ENCODE measurements around the gene SGK1.
"Not testable (repeated sequence)": the region's sequence is repeated elsewhere in the genome, so short reads cannot be mapped to it uniquely, and the experiment has no call there.

The SGK1 gene

DNA sequence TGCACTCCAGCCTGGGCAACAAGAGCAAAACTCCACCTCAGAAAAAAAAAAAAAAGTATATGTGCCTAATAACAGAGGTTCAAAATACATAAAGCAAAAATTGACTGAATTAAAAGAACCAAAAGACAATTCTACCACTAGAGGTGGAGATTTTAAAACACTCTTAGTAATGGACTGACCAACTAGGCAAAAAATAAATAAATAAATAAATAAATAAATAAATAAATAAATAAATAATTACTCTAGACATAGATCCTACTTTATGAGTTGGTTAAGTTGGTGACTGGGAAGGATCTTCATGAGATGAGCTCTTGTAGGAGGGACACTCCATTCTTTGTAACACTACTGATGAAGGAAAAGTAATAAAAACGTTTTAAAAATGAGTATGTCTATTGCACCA lies 113.9 kb downstream of the SGK1 start:
- DNase-seq (ENCODE audit: low read depth, low spot score) = no peak
- H3K4me3 ChIP-seq = no peak overlapping the region
- no peaks in the 10 kb centered on the region for H3K36me3 ChIP-seq (ENCODE audit: insufficient read depth, low read length)
- no peak overlapping the region for H3K9ac ChIP-seq (ENCODE audit: insufficient read length)
- H3K27ac ChIP-seq = no peak overlapping the region
- H3K9me3 ChIP-seq (ENCODE audit: low read depth, low read length) = no peaks in the 10 kb centered on the region
- TF ChIP-seq FOXP2 (optimal IDR thresholded peaks at IDR 0.05; ENCODE audit: control extremely low read depth, extremely low read length, insufficient read depth) (no peak), EZH2 (IDR thresholded peaks at IDR 0.05) (no peak), POLR2AphosphoS5 (IDR thresholded peaks at IDR 0.05; ENCODE audit: borderline replicate concordance, low read depth, low read length) (no peak)

DNA sequence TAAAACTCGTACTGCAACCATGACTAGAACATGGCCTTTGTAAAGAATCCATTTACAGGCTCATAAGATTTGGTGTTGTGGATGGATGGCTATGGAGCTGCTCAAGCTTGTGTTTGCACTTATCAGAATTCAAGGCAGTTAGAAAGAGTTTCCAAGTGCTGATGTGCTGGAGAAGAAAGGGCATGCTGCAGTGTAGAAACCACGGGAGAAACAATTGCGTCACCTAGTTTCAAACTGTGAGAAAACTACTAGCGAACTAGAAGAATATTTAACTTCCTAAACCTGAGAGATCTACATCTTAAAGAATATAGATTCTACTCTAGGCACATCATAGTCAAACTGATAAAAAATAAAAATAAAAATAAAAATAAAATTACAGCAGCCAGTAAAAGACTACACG lies 116.2 kb downstream of the SGK1 start:
- Histone ChIP-seq H3K36me3 (ENCODE audit: insufficient read depth, low read length) (no peaks in the 10 kb centered on the region), H3K9me3 (ENCODE audit: low read depth, low read length) (no peaks in the 10 kb centered on the region), H3K27ac (no peak overlapping the region), H3K4me3 (no peak overlapping the region), H3K9ac (ENCODE audit: insufficient read length) (no peak overlapping the region)
- no peak for DNase-seq (ENCODE audit: low read depth, low spot score)
- TF ChIP-seq EZH2 (IDR thresholded peaks at IDR 0.05) (no peak), FOXP2 (optimal IDR thresholded peaks at IDR 0.05; ENCODE audit: control extremely low read depth, extremely low read length, insufficient read depth) (no peak), POLR2AphosphoS5 (IDR thresholded peaks at IDR 0.05; ENCODE audit: borderline replicate concordance, low read depth, low read length) (no peak)

DNA sequence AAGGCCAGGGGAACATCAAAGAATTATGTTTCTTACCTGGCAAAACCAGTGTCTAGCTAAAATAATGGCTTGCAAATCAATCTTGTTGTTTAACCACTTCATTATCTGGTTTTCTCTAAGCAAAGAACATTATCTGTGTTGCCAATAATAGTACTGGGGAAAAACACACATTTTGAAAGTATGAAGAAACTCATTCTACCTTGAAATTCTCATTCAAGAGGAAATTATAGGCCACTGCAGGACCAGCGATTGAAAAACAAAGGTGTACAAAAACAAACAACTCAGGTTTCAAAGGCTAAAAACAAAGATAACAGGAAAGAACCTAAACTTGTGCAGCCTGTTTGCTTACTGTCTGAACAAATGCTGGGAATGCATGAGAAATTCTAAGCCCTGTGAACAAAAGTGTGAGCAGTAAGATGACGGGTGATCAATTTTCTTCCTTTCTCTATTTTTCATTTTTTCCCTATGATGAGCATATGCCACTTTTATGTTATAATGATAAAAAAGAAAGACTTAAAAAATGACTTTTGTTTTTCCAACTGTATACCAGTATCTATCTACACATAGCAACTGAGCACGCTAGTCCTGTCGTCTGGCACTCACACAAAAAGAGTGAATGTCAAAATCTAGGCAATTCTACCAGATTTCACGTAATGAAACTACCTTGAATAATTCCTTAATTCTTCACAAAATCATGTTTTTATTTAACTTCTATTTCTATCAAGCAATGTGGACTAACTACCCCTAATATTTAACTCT lies 117.9 kb downstream of the SGK1 start:
- Histone ChIP-seq H3K27ac (no peak overlapping the region), H3K9ac (ENCODE audit: insufficient read length) (no peak overlapping the region), H3K36me3 (ENCODE audit: insufficient read depth, low read length) (no peaks in the 10 kb centered on the region), H3K9me3 (ENCODE audit: low read depth, low read length) (no peaks in the 10 kb centered on the region), H3K4me3 (no peak overlapping the region)
- no peak for TF ChIP-seq FOXP2 (optimal IDR thresholded peaks at IDR 0.05; ENCODE audit: control extremely low read depth, extremely low read length, insufficient read depth)
- TF ChIP-seq EZH2 (IDR thresholded peaks at IDR 0.05) = no peak
- TF ChIP-seq POLR2AphosphoS5 (IDR thresholded peaks at IDR 0.05; ENCODE audit: borderline replicate concordance, low read depth, low read length) = no peak
- no peak for DNase-seq (ENCODE audit: low read depth, low spot score)

DNA sequence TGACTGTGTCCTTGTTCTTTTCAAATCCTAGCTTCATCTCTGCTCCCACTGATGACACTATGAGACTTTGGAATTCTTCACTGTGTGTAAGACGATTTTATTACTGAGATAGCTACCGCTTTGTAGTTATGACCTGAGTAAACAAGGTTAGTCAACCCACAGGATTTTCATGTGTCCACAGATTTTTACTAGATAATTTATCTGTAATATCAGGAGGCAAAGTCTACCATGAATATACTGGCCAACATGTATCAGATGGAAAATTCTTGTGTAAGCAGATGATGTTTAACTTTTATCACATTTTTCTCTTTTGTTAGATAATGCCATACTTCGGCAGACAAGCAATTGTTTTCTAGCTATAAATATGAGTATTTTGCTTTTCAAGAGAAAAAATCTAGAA lies 119.8 kb downstream of the SGK1 start:
- H3K36me3 ChIP-seq (ENCODE audit: insufficient read depth, low read length) = no peaks in the 10 kb centered on the region
- H3K9ac ChIP-seq (ENCODE audit: insufficient read length) = no peak overlapping the region
- DNase-seq (ENCODE audit: low read depth, low spot score) = no peak
- TF ChIP-seq FOXP2 (optimal IDR thresholded peaks at IDR 0.05; ENCODE audit: control extremely low read depth, extremely low read length, insufficient read depth) = no peak
- TF ChIP-seq EZH2 (IDR thresholded peaks at IDR 0.05) = no peak
- no peak for TF ChIP-seq POLR2AphosphoS5 (IDR thresholded peaks at IDR 0.05; ENCODE audit: borderline replicate concordance, low read depth, low read length)
- H3K9me3 ChIP-seq (ENCODE audit: low read depth, low read length) = no peaks in the 10 kb centered on the region
- H3K27ac ChIP-seq = no peak overlapping the region
- no peak overlapping the region for H3K4me3 ChIP-seq

DNA sequence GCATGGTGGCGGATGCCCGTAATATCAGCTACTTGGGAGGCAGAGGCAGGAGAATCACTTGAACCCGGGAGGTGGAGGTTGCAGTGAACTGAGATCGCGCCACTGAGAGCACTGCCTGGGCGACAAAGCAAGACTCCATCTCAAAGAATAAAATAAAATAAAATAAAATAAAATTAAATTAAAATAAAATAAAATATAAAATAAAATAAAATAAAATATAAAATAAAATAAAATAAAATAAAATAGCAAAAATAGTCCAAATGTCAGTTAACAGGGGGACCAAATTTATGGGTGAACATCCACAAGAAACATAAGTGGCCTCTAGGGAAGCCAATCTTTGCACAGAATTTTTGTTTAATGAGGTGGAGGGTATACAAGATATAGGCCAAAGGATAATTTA lies 120.2 kb downstream of the SGK1 start:
- H3K36me3 ChIP-seq (ENCODE audit: insufficient read depth, low read length); H3K9me3 ChIP-seq (ENCODE audit: low read depth, low read length); H3K4me3 ChIP-seq; DNase-seq (ENCODE audit: low read depth, low spot score); H3K9ac ChIP-seq (ENCODE audit: insufficient read length); H3K27ac ChIP-seq: not testable (repeated sequence)

DNA sequence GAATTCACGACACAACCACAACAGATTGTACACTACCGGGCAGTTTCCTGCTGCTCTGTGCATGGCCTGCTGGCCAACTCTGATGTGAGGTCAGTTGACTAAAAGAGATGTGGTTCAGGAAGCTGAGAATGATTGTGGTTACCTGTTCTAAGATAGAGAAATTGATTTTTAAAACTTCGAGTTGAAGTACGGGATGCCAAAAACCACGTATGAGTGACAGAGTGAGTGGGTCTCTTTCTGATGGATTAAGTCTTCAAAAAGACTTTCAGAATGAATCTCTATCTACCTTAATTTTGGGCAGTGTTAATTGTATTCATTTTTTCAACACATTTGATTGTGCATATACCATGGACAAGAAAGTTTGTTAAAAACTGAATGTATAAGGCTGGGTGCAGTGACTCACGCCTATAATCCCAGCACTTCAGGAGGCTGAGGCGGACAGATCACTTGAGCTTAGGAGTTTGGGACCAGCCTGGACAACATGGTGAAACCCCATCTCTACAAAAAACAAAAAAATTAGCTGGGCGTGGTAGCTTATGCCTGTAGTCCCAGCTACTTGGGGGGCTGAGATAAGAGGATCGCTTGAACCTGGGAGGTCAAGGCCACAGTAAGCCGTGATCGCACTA lies 121.2 kb downstream of the SGK1 start:
- Histone ChIP-seq H3K4me3 (no peak overlapping the region), H3K9me3 (ENCODE audit: low read depth, low read length) (no peaks in the 10 kb centered on the region), H3K9ac (ENCODE audit: insufficient read length) (no peak overlapping the region), H3K36me3 (ENCODE audit: insufficient read depth, low read length) (no peaks in the 10 kb centered on the region), H3K27ac (no peak overlapping the region)
- TF ChIP-seq POLR2AphosphoS5 (IDR thresholded peaks at IDR 0.05; ENCODE audit: borderline replicate concordance, low read depth, low read length) (no peak), EZH2 (IDR thresholded peaks at IDR 0.05) (no peak), FOXP2 (optimal IDR thresholded peaks at IDR 0.05; ENCODE audit: control extremely low read depth, extremely low read length, insufficient read depth) (no peak)
- no peak for DNase-seq (ENCODE audit: low read depth, low spot score)

DNA sequence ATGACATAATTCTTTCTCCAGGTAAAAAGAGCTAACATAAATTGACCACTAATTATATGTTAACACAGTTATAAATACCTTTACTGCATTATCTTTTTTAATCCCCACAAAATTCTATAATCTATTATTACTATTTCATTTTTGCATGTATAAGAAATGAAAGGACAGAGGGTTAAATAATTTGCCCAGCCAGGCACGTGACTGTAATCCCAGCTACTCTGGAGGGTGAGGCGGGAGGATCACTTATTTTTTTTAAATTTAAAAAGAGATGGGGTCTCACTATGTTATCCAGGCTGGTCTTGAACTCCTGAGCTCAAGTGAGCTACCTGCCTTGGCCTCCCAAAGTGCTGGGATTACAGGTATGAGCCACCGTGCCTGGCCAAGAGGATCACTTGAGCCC lies 121.9 kb downstream of the SGK1 start:
- no peak for TF ChIP-seq EZH2 (IDR thresholded peaks at IDR 0.05)
- no peak for TF ChIP-seq FOXP2 (optimal IDR thresholded peaks at IDR 0.05; ENCODE audit: control extremely low read depth, extremely low read length, insufficient read depth)
- TF ChIP-seq POLR2AphosphoS5 (IDR thresholded peaks at IDR 0.05; ENCODE audit: borderline replicate concordance, low read depth, low read length) = no peak
- Histone ChIP-seq H3K9me3 (ENCODE audit: low read depth, low read length) (no peaks in the 10 kb centered on the region), H3K4me3 (no peak overlapping the region), H3K27ac (no peak overlapping the region), H3K9ac (ENCODE audit: insufficient read length) (no peak overlapping the region), H3K36me3 (ENCODE audit: insufficient read depth, low read length) (no peaks in the 10 kb centered on the region)
- DNase-seq (ENCODE audit: low read depth, low spot score) = no peak

DNA sequence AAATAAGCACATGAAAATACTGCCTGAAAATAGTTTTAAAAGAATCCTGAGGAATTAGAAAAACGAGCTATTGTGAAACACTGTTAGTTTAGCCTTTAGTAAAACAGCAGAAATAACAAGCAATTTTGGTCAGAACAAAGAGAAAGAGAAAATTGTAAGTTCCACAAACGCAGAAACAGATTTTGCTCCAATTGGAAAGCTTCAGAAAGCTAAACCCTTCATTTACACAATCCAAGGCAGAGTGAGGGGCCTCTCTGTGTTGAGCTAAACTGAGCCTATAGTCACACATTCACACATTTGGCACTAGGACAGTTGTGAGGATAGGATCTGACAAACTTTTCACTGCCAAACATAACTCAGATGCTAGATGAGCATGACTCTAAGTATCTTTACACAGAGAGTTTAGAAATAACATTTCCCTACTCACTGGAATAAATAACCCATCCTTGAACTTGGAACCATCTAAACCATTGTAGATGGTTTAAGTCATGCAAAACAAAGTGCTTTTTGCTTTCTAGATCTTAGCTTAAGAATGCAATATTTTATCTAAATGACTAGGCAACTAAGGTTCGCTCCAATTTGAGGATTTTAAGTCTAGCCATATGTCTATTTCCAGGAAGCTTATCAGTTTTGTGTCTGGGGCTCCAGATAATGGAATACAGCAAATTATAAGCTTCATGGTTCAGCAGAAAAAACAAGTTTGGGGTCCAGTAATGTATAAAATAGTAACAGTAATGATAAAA lies 122.6 kb downstream of the SGK1 start:
- DNase-seq (ENCODE audit: low read depth, low spot score) = no peak
- H3K36me3 ChIP-seq (ENCODE audit: insufficient read depth, low read length) = no peaks in the 10 kb centered on the region
- no peak overlapping the region for H3K9ac ChIP-seq (ENCODE audit: insufficient read length)
- no peaks in the 10 kb centered on the region for H3K9me3 ChIP-seq (ENCODE audit: low read depth, low read length)
- no peak overlapping the region for H3K4me3 ChIP-seq
- no peak overlapping the region for H3K27ac ChIP-seq
- TF ChIP-seq EZH2 (IDR thresholded peaks at IDR 0.05) (no peak), POLR2AphosphoS5 (IDR thresholded peaks at IDR 0.05; ENCODE audit: borderline replicate concordance, low read depth, low read length) (no peak), FOXP2 (optimal IDR thresholded peaks at IDR 0.05; ENCODE audit: control extremely low read depth, extremely low read length, insufficient read depth) (no peak)
